H1 (cell line): ENCODE results near the gene USP51. TPM values are rescaled to one million over a fixed set of nuclear protein-coding genes. Genes with fewer than 3 reads are reported as not detected.

Experiments used
- CTCF ChIA-PET: fragments of 300-600 bp; sonication (Branson Sonifier 250); formaldehyde crosslinking; loops from one replicate; lab custom pipeline; 2021; ENCODE audit not compliant: partially characterized antibody; lab: Charles Lee
- POLR2A ChIA-PET: fragments of 300-600 bp; sonication (Branson Sonifier 250); formaldehyde crosslinking; loops from one replicate; lab custom pipeline; 2021; ENCODE audit warnings: inconsistent platforms; ENCODE audit not compliant: partially characterized antibody; lab: Charles Lee
- DNase-seq, 2 experiments: peaks; one replicate each; pipeline versions ENCODE4 v3.0.0 to v3.0.0-alpha.2; 2010 to 2022; ENCODE audit warnings: low spot score in 2 of 2, low read depth in 1 of 2, mixed read lengths in 1 of 2
- FAIRE-seq: peaks from 2 replicates; lab custom pipeline; 2011; peaks lifted over from hg19 to GRCh38; lab: Jason Lieb, UNC
- H2AFZ ChIP-seq: 2 replicates; pipeline ENCODE4 v1.8.1; 2012; ENCODE audit warnings: low read length, inconsistent platforms
- H2AK5ac ChIP-seq: 2 replicates; pipeline ENCODE4 v1.6.1; 2013; ENCODE audit warnings: low read depth, low read length
- H2BK120ac ChIP-seq: replicated peaks from 2 replicates; pipeline ENCODE3; 2013; ENCODE audit warnings: low read depth, low read length, inconsistent platforms
- H2BK12ac ChIP-seq: 2 replicates; pipeline ENCODE4 v1.6.1; 2013; ENCODE audit warnings: low read depth, low read length
- H2BK15ac ChIP-seq: 2 replicates; pipeline ENCODE4 v1.6.1; 2013; ENCODE audit warnings: low read length
- H2BK20ac ChIP-seq: 2 replicates; pipeline ENCODE4 v1.6.1; 2013; ENCODE audit warnings: low read length
- H2BK5ac ChIP-seq: 2 replicates; pipeline ENCODE4 v1.6.1; 2013; ENCODE audit warnings: low read depth, low read length
- H3K14ac ChIP-seq: 2 replicates; pipeline ENCODE4 v1.6.1; 2013; ENCODE audit warnings: inconsistent platforms; ENCODE audit not compliant: insufficient read length
- H3K18ac ChIP-seq: 2 replicates; pipeline ENCODE4 v1.6.1; 2013; ENCODE audit warnings: low read length; ENCODE audit errors: extremely low read depth
- H3K23ac ChIP-seq: 2 replicates; pipeline ENCODE4 v1.6.1; 2013; ENCODE audit warnings: inconsistent platforms; ENCODE audit not compliant: insufficient read length
- H3K23me2 ChIP-seq: 2 replicates; pipeline ENCODE4 v1.6.1; 2013; ENCODE audit warnings: low read depth, low read length
- H3K27ac ChIP-seq: 2 replicates; pipeline ENCODE4 v1.6.1; 2011; ENCODE audit warnings: low read depth, low read length, inconsistent platforms
- H3K27me3 ChIP-seq, 4 experiments: replicated peaks in 1 of 4; 1 replicate in 1 of 4; 2 replicates in 3 of 4; pipeline versions ENCODE4 v1.6.1 to v1.8.1; 2011 to 2013; ENCODE audit warnings: low read length in 3 of 4, mild to moderate bottlenecking in 3 of 4, inconsistent platforms in 2 of 4, mixed read lengths in 2 of 4, moderate library complexity in 1 of 4; ENCODE audit not compliant: control insufficient read depth in 3 of 4, insufficient read depth in 3 of 4; ENCODE audit errors: extremely low read depth in 1 of 4
- H3K36me3 ChIP-seq, 4 experiments: 2 replicates each; pipeline versions ENCODE4 v1.6.1 to v1.8.1; 2011 to 2013; ENCODE audit warnings: mild to moderate bottlenecking in 4 of 4, low read length in 3 of 4, moderate library complexity in 2 of 4, control low read depth in 1 of 4, inconsistent platforms in 1 of 4; ENCODE audit not compliant: insufficient read depth in 4 of 4, control insufficient read depth in 2 of 4
- H3K4ac ChIP-seq: replicated peaks from 2 replicates; pipeline ENCODE3; 2013; ENCODE audit warnings: low read length, low read depth, mixed read lengths, inconsistent platforms; ENCODE audit not compliant: insufficient read length
- H3K4me1 ChIP-seq, 4 experiments: replicated peaks in 1 of 4; 1 replicate in 1 of 4; 2 replicates in 3 of 4; pipeline versions ENCODE4 v1.6.1 to v1.8.1; 2011 to 2013; ENCODE audit warnings: low read length in 3 of 4, inconsistent platforms in 2 of 4, mixed read lengths in 1 of 4; ENCODE audit not compliant: insufficient read depth in 4 of 4, control insufficient read depth in 3 of 4
- H3K4me2 ChIP-seq, 2 experiments: 2 replicates each; pipeline versions ENCODE4 v1.6.1 to v1.8.1; 2011 to 2013; ENCODE audit warnings: low read depth in 2 of 2, low read length in 2 of 2, control low read depth in 1 of 2, inconsistent platforms in 1 of 2, mild to moderate bottlenecking in 1 of 2; ENCODE audit not compliant: insufficient read depth in 1 of 2
- H3K4me3 ChIP-seq, 4 experiments: fragments of 200-600, 300-600 bp in 1 of 4; sonication (generic), shearing (Covaris generic), sonication (Bioruptor Twin) in 1 of 4; 2 replicates each; pipeline versions ENCODE4 v1.5.1 to v1.8.1; 2011 to 2016; ENCODE audit warnings: low read length in 4 of 4, low read depth in 3 of 4, control low read depth in 2 of 4, inconsistent platforms in 2 of 4, mild to moderate bottlenecking in 2 of 4, mixed read lengths in 1 of 4, moderate library complexity in 1 of 4; ENCODE audit not compliant: insufficient read depth in 2 of 4; ENCODE audit errors: extremely low read depth in 1 of 4
- H3K56ac ChIP-seq: replicated peaks from 2 replicates; pipeline ENCODE3; 2013; ENCODE audit warnings: low read depth, mild to moderate bottlenecking, mixed read lengths, low read length, inconsistent platforms; ENCODE audit not compliant: insufficient read length
- H3K79me1 ChIP-seq: 2 replicates; pipeline ENCODE4 v1.6.1; 2013; ENCODE audit warnings: low read depth, low read length, control low read depth
- H3K79me2 ChIP-seq, 2 experiments: 2 replicates each; pipeline versions ENCODE4 v1.6.1 to v1.8.1; 2012 to 2013; ENCODE audit warnings: low read length in 2 of 2, mild to moderate bottlenecking in 2 of 2, inconsistent platforms in 1 of 2; ENCODE audit not compliant: insufficient read depth in 2 of 2, control insufficient read depth in 1 of 2
- H3K9ac ChIP-seq, 4 experiments: replicated peaks in 1 of 4; 1 replicate in 1 of 4; 2 replicates in 3 of 4; pipeline versions ENCODE4 v1.6.1 to v1.8.1; 2011 to 2013; ENCODE audit warnings: low read depth in 3 of 4, low read length in 3 of 4, control low read depth in 2 of 4, mild to moderate bottlenecking in 2 of 4, moderate library complexity in 2 of 4, inconsistent platforms in 1 of 4; ENCODE audit errors: extremely low read depth in 1 of 4
- H3K9me3 ChIP-seq, 2 experiments: 2 replicates each; pipeline versions ENCODE4 v1.6.1 to v1.8.1; 2012 to 2013; ENCODE audit warnings: mild to moderate bottlenecking in 2 of 2, moderate library complexity in 2 of 2, control low read depth in 1 of 2, inconsistent platforms in 1 of 2, low read depth in 1 of 2, low read length in 1 of 2, mixed read lengths in 1 of 2; ENCODE audit not compliant: insufficient read depth in 2 of 2
- H4K20me1 ChIP-seq, 2 experiments: replicated peaks in 1 of 2; 2 replicates each; pipeline versions ENCODE3 to v1.8.1; 2011 to 2013; ENCODE audit warnings: inconsistent platforms in 2 of 2, low read length in 2 of 2, mild to moderate bottlenecking in 1 of 2; ENCODE audit not compliant: insufficient read depth in 2 of 2, control insufficient read depth in 1 of 2
- H4K5ac ChIP-seq: 2 replicates; pipeline ENCODE4 v1.6.1; 2013; ENCODE audit warnings: low read length, low read depth, mixed read lengths, inconsistent platforms; ENCODE audit not compliant: insufficient read length
- H4K8ac ChIP-seq: 2 replicates; pipeline ENCODE4 v1.8.0; 2013; ENCODE audit warnings: mild to moderate bottlenecking, moderate library complexity, low read length, inconsistent platforms; ENCODE audit not compliant: insufficient read depth; ENCODE audit errors: extremely low read depth
- H4K91ac ChIP-seq: replicated peaks from 2 replicates; pipeline ENCODE3; 2013; ENCODE audit warnings: low read length, mixed read lengths, inconsistent platforms; ENCODE audit not compliant: insufficient read length
- HDAC6 ChIP-seq: IDR thresholded peaks from one replicate; pipeline ENCODE4 v1.7.1; 2012; ENCODE audit warnings: low read depth, mild to moderate bottlenecking, inconsistent platforms, low read length, moderate library complexity
- KDM4A ChIP-seq: IDR thresholded peaks from one replicate; pipeline ENCODE4 v1.7.1; 2012; ENCODE audit warnings: low read depth, mild to moderate bottlenecking, moderate library complexity, low read length, inconsistent platforms; ENCODE audit not compliant: severe bottlenecking
- RAD21 ChIP-seq, 2 experiments: IDR thresholded peaks in 1 of 2; conservative IDR thresholded peaks in 1 of 2; 2 replicates each; pipeline ENCODE4 v1.6.1; 2011; ENCODE audit warnings: low read depth in 2 of 2, low read length in 2 of 2, improper control_type of control experiment in 1 of 2, inconsistent platforms in 1 of 2, mild to moderate bottlenecking in 1 of 2, moderate library complexity in 1 of 2
- SIRT6 ChIP-seq: IDR thresholded peaks from one replicate; pipeline ENCODE4 v1.7.1; 2012; ENCODE audit warnings: low read length, inconsistent platforms
- SP1 ChIP-seq: IDR thresholded peaks from 2 replicates; pipeline ENCODE4 v1.6.1; 2011; ENCODE audit warnings: low read depth, low read length
- SP4 ChIP-seq: IDR thresholded peaks from 2 replicates; pipeline ENCODE4 v1.6.1; 2012; ENCODE audit warnings: low read length, inconsistent platforms
- TBP ChIP-seq: IDR thresholded peaks from 2 replicates; pipeline ENCODE4 v1.6.1; 2011; ENCODE audit warnings: low read depth, low read length, improper control_type of control experiment
- WGBS, 2 experiments: shearing (Covaris generic) in 1 of 2; methylation state at CpG; one replicate each; pipeline versions ENCODE4 v1.1.6 to v1.1.7; 2013 to 2015; ENCODE audit warnings: low lambda C conversion rate in 2 of 2, mixed read lengths in 2 of 2, inconsistent platforms in 1 of 2, low coverage in 1 of 2, missing lambda C conversion rate in 1 of 2; ENCODE audit not compliant: insufficient replicate concordance in 2 of 2, insufficient coverage in 1 of 2, insufficient read length in 1 of 2; ENCODE audit errors: extremely low coverage in 1 of 2, missing lambda C conversion rate in 1 of 2; 5-methylcytosine and 5-hydroxymethylcytosine counted together
- polyA plus RNA-seq, 7 experiments: library from polyadenylated mRNA; depleted of rRNA in 3 of 7; stranded (reverse) in 5 of 7; unstranded in 2 of 7; fragments of >200 nt in 5 of 7; fragments of 200-250 nt in 2 of 7; gene quantifications; 1 replicate in 5 of 7; 2 replicates in 1 of 7; 4 replicates in 1 of 7; pipeline versions ENCODE4 v1.2.1 to v1.2.3, GENCODE V29; 2011 to 2013; ENCODE audit warnings: missing spikeins in 2 of 7, mixed read lengths in 2 of 7
- total RNA-seq: library from RNA; stranded (reverse); fragmentation: NEBNext Ultra II Directional; extraction: Animal tissue kit (Norgen Biotek cat#: 25700); gene quantifications from 2 replicates; pipeline ENCODE4 v1.2.1, GENCODE V29; 2021

Gene USP51
- total and polyA plus RNA-seq, 2 of the 8 experiments (the other 6 are each of a cell fraction or from before 2014, with no cell fraction given), result 5.2 to 5.6 TPM

GRCh38 chrX:55488006-55488592, 1.5 kb downstream of the USP51 start:
- no peaks in the 10 kb centered on the region for H3K79me1 ChIP-seq
- no peaks in the 10 kb centered on the region for H3K27me3 ChIP-seq
- 54% methylated on average over 5 of the region's 23 CpGs; no CpG with 5 or more reads in 1 of the 2 experiments for WGBS, 2 experiments
- H3K23me2 ChIP-seq, result no peaks in the 10 kb centered on the region
- H3K18ac ChIP-seq, result no peak overlapping the region
- no peaks in the 10 kb centered on the region; a peak in 1 of 7 replicates for H3K4me1 ChIP-seq
- CTCF ChIA-PET, result no interaction called here
- no peak overlapping the region for H2BK5ac ChIP-seq
- no peak for DNase-seq
- H3K4me3 ChIP-seq, result peak overlapping the region; percentile 30 to 91 (median 61); a peak in 7 of 8 replicates
- no peak overlapping the region for H2BK12ac ChIP-seq
- no peak overlapping the region for H3K23ac ChIP-seq
- H3K9ac ChIP-seq, result 0 out of 7 replicates have a peak overlapping the region, but pooled peaks of 1 of the 4 experiments have one; percentile 37
- H4K8ac ChIP-seq, result no peak overlapping the region
- H3K14ac ChIP-seq, result no peak overlapping the region
- no peak overlapping the region for H3K4ac ChIP-seq
- FAIRE-seq, result no peak
- H3K9me3 ChIP-seq, result no peaks in the 10 kb centered on the region
- peaks cover 0 to 3% (median 0%) of the 10 kb centered on the region in 4 experiments; a peak in 1 of 8 replicates for H3K36me3 ChIP-seq
- H4K5ac ChIP-seq, result no peak overlapping the region
- no peak overlapping the region for H2BK20ac ChIP-seq
- peak overlapping the region; percentile 53 to 82 for H3K4me2 ChIP-seq
- H4K20me1 ChIP-seq, result no peaks in the 10 kb centered on the region
- no peaks in the 10 kb centered on the region for H3K79me2 ChIP-seq
- no peak for TF ChIP-seq RAD21 (IDR thresholded peaks at IDR 0.05 in 1 of 2, conservative IDR thresholded peaks at IDR 0.05 in 1 of 2; ENCODE audit: low read depth in 2 of 2, low read length in 2 of 2)
- TF ChIP-seq SIRT6, result no peak
- no peak for TF ChIP-seq SP1
- no peak for TF ChIP-seq TBP
- TF ChIP-seq HDAC6, result no peak
- TF ChIP-seq SP4, result no peak
- no peak for TF ChIP-seq KDM4A
- TF ChIP-seq, all 59 proteins: peak for 0
- no peak overlapping the region for H2BK15ac ChIP-seq
- no peak overlapping the region for H2BK120ac ChIP-seq
- no peak overlapping the region for H2AK5ac ChIP-seq
- H4K91ac ChIP-seq, result no peak overlapping the region
- H3K27ac ChIP-seq, result no peak overlapping the region
- H2AFZ ChIP-seq, result no peak overlapping the region
- H3K56ac ChIP-seq, result no peak overlapping the region
- POLR2A ChIA-PET, result no interaction called here
